Measurements from ENCODE around the gene PURA.
A peak's percentile ranks its signal among the peaks of the same experiment; 100 is the strongest.

Gene PURA

DNA sequence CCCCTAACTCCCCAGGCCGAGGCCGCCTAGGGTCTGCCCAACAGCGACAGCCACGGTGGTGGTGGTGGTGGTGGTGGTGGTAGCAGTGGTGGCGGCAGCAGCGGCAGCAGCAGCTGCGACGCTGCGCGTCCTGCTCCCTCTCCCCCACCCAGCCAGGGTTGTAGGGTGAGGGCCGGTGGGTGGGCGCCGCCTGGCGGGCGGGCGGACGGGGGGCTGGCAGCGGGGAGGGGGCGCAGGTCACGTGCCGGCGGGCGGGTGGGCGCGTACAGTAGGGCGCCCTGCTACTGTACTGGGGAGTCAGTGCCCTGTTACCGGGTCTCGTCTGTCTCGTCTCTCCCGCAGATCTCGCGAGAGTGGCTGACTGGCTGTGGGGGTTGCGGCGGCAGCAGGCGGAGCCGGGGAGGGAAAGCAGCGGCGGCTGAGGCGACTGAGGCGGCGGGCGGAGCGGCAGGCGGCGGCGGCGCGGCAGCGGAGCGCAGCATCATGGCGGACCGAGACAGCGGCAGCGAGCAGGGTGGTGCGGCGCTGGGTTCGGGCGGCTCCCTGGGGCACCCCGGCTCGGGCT, at the start of gene PURA:
TSS of gene PURA (plus strand) at position 411 of the 565 bp plus-strand sequence. CDS start at position 484, 73 bp downstream.
- peaks cover 64% of the 10 kb centered on the region for H3K4me1 Mint-ChIP-seq
- DNase-seq: peak; percentile 97 to 98
- peak within 1 kb of the TSS; percentile 86 to 91 for H3K4me3 Mint-ChIP-seq
- peak within 1 kb of the TSS; percentile 96 to 97 for H3K27ac Mint-ChIP-seq
- no peaks in the 10 kb centered on the region for H3K9me3 Mint-ChIP-seq
- peak; percentile 90 for ATAC-seq
- peaks cover 17% of the 10 kb centered on the region for H3K27me3 Mint-ChIP-seq

DNA sequence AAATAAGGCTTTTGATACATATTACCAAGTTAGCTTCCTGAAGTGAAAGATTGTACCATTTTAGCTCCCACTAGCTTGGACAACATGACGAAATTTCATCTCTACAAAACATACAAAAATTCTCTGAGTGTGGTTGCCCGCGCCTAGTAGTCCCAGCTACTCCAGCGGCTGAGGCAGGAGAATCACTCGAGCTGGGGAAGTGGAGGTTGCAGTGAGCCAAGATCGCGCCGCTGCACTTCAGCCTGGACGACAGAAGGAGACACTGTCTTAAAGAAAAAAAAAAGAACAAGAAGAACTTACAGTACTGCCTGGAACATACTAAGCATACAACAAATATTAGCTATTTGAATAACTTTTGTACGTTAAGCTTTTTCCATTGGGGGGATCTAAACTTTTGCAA, 41.1 kb upstream of the PURA start:
- Mint-ChIP-seq H3K9me3 (no peaks in the 10 kb centered on the region), H3K4me3 (no peak overlapping the region), H3K27me3 (peaks cover 17% of the 10 kb centered on the region), H3K27ac (no peak overlapping the region), H3K4me1 (peaks cover 5% of the 10 kb centered on the region)
- DNase-seq (no peak), ATAC-seq (no peak)

DNA sequence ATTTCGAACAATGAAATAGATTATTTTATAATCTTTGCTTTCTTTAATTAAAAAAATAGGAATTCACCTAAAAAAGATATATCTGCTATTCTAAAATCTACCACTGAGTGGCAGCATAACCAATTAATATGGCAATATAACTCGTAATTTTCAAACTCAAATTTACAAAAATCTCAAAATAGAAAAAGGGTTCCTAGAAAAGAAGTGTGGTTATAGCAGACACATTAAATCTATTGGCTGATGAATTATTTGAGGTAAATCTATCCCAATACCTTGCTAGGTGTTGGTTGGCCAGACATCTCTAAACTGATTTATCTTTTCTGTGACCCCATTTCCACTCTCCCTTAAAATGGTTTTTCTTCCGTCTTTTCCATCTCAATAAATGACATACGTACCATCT, 40.6 kb upstream of the PURA start:
- DNase-seq (no peak), ATAC-seq (no peak)
- Mint-ChIP-seq H3K27me3 (peaks cover 12% of the 10 kb centered on the region), H3K4me1 (peaks cover 5% of the 10 kb centered on the region), H3K9me3 (no peaks in the 10 kb centered on the region), H3K4me3 (no peak overlapping the region), H3K27ac (no peak overlapping the region)

DNA sequence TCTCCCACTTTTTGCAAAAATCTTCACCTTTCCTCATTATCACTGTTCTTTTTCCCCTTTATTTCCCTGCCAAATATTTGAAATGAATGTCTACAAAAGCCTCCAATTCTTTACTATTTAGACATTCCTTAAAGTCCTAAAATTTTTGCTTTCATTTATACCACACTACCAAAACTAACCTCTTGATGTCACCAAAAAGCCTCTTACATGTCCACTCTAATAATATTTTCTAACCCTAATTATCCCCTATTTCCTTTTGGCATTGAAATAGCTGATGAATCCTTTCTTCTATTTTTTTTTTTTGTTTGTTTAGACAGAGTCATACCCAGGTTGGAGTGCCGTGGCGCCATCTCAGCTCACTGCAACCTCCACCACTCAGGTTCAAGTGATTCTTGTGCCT, 38.5 kb upstream of the PURA start:
- ATAC-seq (no peak), DNase-seq (no peak)
- H3K27ac Mint-ChIP-seq: no peak overlapping the region
- H3K4me3 Mint-ChIP-seq: no peak overlapping the region
- H3K9me3 Mint-ChIP-seq: no peaks in the 10 kb centered on the region
- H3K27me3 Mint-ChIP-seq: peaks cover 10% of the 10 kb centered on the region
- H3K4me1 Mint-ChIP-seq: peaks cover 5% of the 10 kb centered on the region

DNA sequence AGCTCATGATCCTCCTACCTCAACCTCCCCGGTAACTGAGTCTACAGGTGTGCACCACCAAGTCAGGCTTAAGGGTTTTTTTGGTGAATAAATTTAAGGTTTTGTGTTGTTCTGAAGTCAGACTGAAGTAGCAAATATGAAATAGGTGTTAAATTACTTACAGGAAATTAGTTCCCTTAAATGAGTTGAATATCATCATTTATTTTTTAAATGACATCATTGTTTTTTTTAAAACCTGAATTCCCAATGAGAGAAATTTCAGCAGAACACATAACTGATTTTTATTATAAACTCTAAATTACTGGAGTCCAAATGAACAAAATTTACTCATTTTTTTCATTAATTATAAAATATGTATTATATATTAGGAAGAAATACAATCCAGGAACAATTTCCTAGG, 37.8 kb upstream of the PURA start:
- no peaks in the 10 kb centered on the region for H3K9me3 Mint-ChIP-seq
- H3K4me1 Mint-ChIP-seq: peaks cover 5% of the 10 kb centered on the region
- no peak overlapping the region for H3K4me3 Mint-ChIP-seq
- ATAC-seq (no peak), DNase-seq (no peak)
- H3K27me3 Mint-ChIP-seq: peaks cover 10% of the 10 kb centered on the region
- no peak overlapping the region for H3K27ac Mint-ChIP-seq

DNA sequence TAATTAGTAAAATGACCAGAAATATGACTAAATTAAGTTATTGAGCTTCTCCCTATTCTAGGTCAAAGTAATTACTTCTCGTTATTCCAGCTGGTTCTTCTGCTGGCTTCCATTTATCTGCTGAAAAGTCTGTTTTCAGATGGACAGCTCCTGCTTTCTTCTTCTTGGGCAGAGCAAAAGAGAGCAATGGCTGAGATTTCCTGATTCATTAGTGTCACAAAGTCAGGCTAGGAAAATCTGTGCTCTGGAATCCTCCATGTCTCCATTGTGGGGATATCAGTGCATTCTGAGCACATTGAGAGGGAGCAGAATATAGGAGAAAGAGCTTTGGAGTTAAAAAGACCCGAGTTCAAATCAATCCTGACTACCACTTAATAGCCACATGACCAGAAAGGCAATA, 37.1 kb upstream of the PURA start:
- no peak overlapping the region for H3K4me3 Mint-ChIP-seq
- no peak for ATAC-seq
- no peak for DNase-seq
- H3K9me3 Mint-ChIP-seq: no peaks in the 10 kb centered on the region
- no peak overlapping the region for H3K27ac Mint-ChIP-seq
- H3K4me1 Mint-ChIP-seq: peaks cover 5% of the 10 kb centered on the region
- H3K27me3 Mint-ChIP-seq: peaks cover 10% of the 10 kb centered on the region

DNA sequence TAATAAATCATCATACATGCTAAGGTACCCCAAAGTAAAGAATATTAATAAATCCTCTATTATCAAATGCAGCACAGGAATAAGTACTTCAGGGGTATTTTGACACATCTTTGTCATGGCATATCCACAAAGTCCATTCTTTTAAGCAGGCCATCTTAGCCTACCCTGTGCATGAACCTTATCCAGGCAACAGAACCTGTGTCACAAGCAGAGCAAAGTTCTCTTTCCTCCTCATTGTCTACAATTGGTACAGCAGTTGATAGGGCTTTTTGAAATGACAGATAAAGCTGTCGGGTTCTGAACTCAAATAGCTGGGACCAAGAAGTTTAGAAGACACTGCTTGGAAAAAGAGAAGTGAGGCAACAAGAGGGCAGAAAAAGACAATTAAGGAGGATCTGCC, 30.8 kb upstream of the PURA start:
- ATAC-seq (no peak), DNase-seq (no peak)
- Mint-ChIP-seq H3K27ac (no peak overlapping the region), H3K4me1 (no peaks in the 10 kb centered on the region), H3K9me3 (no peaks in the 10 kb centered on the region), H3K4me3 (no peak overlapping the region), H3K27me3 (peaks cover 36% of the 10 kb centered on the region)

DNA sequence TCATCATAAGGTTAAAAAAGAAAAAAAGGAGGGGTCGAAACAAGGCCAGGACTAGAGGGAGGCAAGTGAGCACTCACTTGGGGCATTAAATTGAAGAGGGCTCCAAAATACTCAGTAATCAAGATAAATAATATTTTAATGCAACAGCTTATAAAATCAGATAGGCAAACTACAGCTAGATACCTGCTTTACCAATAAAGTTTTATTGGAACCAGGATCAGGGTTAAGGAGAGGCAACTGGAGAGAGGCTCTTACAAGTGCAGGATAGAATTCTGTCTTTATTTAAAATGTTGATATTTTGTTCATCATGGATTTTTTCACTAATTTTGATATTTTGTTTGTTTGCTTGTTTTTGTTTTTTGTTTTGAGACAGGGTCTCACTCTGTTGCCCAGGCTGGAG, 30.3 kb upstream of the PURA start:
- no peak for ATAC-seq
- H3K4me3 Mint-ChIP-seq: no peak overlapping the region
- DNase-seq: no peak
- H3K9me3 Mint-ChIP-seq: no peaks in the 10 kb centered on the region
- H3K27me3 Mint-ChIP-seq: peaks cover 36% of the 10 kb centered on the region
- H3K27ac Mint-ChIP-seq: no peak overlapping the region
- H3K4me1 Mint-ChIP-seq: no peaks in the 10 kb centered on the region

DNA sequence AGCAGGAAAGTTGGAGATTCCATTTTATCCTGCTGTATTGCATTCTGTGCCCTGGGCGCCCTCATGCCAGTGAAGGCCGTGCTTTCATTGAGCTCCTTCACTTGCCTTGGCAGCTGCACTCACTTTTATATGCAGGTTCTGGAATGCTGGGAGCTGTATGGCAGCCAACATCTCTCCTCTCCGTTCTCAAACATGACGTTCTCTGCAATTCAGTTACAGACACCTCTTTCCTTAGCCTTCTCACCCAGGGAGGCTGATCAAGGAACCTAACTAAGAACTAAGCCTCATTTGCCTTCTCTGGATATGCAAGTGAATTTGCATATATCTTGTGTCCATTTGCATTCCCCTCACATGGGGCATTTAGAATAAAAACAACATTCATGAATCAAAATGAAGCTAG, 29.4 kb upstream of the PURA start:
- no peaks in the 10 kb centered on the region for H3K4me1 Mint-ChIP-seq
- no peak overlapping the region for H3K27ac Mint-ChIP-seq
- H3K27me3 Mint-ChIP-seq: peaks cover 36% of the 10 kb centered on the region
- ATAC-seq (no peak), DNase-seq (no peak)
- peaks cover 6 to 7% of the 10 kb centered on the region in 2 donors for H3K9me3 Mint-ChIP-seq
- no peak overlapping the region for H3K4me3 Mint-ChIP-seq

DNA sequence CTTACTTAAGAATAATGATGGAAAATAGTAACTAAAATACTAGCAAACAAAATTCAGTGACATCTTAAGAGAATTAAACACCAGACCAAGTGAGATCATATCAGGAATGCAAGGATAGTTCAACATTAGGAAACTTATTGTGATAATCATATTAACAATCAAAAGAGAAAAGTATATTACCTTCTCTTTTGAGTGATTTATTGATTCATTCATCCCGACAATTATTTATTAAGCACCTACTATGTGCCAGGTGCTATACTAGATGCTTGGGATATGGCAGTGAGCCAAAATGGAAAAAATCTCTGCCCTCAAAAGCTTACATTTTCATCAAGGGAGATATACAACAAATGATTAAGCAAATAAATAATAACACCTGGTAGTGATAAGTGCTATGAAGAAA, 23.7 kb upstream of the PURA start:
- H3K27me3 Mint-ChIP-seq: peaks cover 17% of the 10 kb centered on the region
- H3K9me3 Mint-ChIP-seq: peaks cover 21 to 28% of the 10 kb centered on the region in 2 donors
- no peak overlapping the region for H3K4me3 Mint-ChIP-seq
- H3K27ac Mint-ChIP-seq: no peak overlapping the region
- no peaks in the 10 kb centered on the region for H3K4me1 Mint-ChIP-seq
- no peak for DNase-seq
- no peak for ATAC-seq

DNA sequence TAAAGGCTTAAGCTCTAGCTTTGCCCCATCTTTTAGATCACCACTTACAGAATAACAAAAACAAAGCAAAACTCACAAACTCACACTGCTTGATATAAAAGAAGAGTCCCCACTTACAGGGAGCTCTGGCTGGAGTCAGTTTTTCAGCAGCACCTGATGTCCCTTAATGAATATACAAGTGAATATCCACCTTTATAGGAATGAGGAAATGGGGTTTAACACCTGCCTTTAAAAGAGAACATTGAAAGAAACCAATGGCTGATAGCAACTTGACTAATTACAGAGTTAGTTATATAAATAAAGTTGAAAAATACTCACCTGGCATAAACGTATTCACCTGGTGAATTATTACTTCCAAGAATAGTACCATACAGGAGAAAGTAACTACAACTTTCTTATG, 20.7 kb upstream of the PURA start:
- Mint-ChIP-seq H3K27me3 (peaks cover 13% of the 10 kb centered on the region), H3K4me3 (no peak overlapping the region), H3K27ac (no peak overlapping the region), H3K9me3 (peaks cover 21 to 28% of the 10 kb centered on the region in 2 donors), H3K4me1 (no peaks in the 10 kb centered on the region)
- ATAC-seq: no peak
- no peak for DNase-seq

DNA sequence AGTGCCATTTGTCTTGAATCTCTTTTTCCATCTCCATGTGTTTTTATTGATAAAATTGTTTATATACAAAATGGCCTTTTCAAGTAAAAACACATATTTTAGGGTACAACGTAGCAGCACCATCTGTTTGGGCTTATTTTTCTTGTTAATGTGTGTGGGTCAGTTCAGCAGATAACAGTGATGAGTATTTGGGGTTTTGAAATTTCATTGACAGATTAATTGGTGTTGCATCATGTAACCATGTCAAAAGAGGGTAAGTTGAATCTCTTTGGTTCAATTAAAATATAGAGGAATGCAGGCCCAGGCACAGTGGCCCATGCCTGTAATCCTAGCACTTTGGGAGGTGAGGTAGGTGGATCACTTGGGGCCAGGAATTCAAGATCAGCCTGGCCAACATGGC, 20.0 kb upstream of the PURA start:
- peaks cover 13% of the 10 kb centered on the region for H3K27me3 Mint-ChIP-seq
- ATAC-seq (no peak), DNase-seq (no peak)
- H3K4me1 Mint-ChIP-seq: no peaks in the 10 kb centered on the region
- H3K9me3 Mint-ChIP-seq: peaks cover 21 to 28% of the 10 kb centered on the region in 2 donors
- no peak overlapping the region for H3K27ac Mint-ChIP-seq
- no peak overlapping the region for H3K4me3 Mint-ChIP-seq

DNA sequence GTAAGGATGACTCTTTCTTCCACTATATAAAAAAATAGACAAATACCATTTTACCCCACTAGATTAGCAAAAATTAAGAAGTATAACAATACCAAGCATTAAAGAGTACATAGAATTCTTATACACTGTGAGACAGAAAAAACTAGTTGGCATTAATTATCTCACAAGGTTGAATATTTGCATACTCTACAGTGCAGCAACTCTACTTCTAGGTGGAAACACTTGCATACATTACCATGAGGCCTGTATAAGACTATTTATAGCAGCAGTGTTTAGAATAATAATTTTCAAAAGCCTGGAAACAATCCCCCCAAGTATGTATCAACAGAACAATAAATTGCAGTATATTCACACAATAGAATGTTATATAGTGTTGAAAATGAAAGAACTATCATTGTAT, 19.0 kb upstream of the PURA start:
- no peak for ATAC-seq
- H3K9me3 Mint-ChIP-seq: peaks cover 12 to 20% of the 10 kb centered on the region in 2 donors
- no peak overlapping the region for H3K4me3 Mint-ChIP-seq
- peaks cover 18% of the 10 kb centered on the region for H3K27me3 Mint-ChIP-seq
- DNase-seq: no peak
- peak overlapping the region in 1 of 2 donors; percentile 22 for H3K27ac Mint-ChIP-seq
- no peaks in the 10 kb centered on the region for H3K4me1 Mint-ChIP-seq

DNA sequence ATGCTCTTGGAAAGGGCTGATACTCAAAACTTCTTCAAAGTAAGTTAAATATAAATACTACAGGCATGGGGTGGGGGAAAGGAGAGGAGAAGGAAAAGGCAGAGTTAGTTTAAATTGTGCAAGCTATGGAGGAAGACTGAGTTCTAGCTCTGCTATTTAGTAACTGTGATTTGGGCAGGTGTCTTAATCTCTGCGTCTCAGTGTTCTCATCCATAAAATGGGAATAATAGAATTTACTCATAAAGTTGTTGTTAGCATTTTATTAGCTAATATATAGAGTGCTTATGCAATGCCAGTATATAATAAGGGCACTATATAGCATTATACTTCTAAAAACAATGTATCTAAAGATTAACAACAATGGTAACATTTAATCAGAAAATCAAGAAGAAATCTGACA, 12.7 kb upstream of the PURA start:
- H3K27ac Mint-ChIP-seq: no peak overlapping the region
- peaks cover 20% of the 10 kb centered on the region for H3K27me3 Mint-ChIP-seq
- peaks cover 4% of the 10 kb centered on the region for H3K4me1 Mint-ChIP-seq
- no peak for DNase-seq
- no peak for ATAC-seq
- no peak overlapping the region for H3K4me3 Mint-ChIP-seq
- no peaks in the 10 kb centered on the region for H3K9me3 Mint-ChIP-seq

DNA sequence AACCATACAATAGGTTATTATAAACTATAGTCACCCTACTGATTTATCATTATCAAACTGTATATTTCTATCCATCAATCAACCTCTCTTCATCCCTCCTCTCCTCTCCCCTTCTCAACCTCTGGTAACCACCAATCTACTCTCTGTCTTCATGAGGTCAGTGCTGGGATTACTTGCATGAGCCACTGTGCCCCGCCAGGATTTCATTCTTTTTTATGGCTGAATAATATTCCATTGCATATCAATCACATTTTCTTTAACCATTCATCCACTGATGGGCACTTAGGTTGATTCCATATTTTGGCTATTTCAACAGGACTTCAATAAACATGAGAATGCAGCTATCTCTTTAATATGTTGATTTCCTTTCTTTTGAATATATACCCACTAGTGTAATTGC, 10.8 kb upstream of the PURA start:
- peaks cover 20% of the 10 kb centered on the region for H3K27me3 Mint-ChIP-seq
- H3K9me3 Mint-ChIP-seq: no peaks in the 10 kb centered on the region

DNA sequence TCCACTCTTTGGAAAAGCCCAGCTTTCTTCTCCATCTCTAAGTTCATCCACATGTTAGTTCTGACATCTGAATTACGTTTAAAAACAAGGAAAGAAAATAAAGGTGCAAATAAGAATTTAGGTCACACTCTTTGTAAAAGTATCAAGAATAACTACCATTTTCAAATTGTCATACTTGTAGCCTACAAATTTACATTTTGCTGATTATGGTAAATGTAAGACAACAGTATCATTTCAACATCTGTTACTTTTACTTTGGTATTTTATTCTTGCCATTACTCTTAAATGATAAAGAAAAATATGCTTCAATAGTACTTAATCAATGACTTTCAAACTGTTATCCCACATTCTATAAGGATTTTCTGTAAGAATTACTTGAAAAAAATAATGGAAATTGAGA, 9.8 kb upstream of the PURA start:
- DNase-seq (no peak), ATAC-seq (no peak)
- Mint-ChIP-seq H3K27me3 (peaks cover 20% of the 10 kb centered on the region), H3K4me3 (no peak overlapping the region), H3K27ac (no peak overlapping the region), H3K9me3 (no peaks in the 10 kb centered on the region), H3K4me1 (peaks cover 20% of the 10 kb centered on the region)

More for the DNA sequence above, 10.8 kb upstream of the PURA start:
- H3K4me3 Mint-ChIP-seq: no peak overlapping the region
- no peak for ATAC-seq
- no peak overlapping the region for H3K27ac Mint-ChIP-seq
- DNase-seq: no peak
- H3K4me1 Mint-ChIP-seq: peaks cover 16% of the 10 kb centered on the region

DNA sequence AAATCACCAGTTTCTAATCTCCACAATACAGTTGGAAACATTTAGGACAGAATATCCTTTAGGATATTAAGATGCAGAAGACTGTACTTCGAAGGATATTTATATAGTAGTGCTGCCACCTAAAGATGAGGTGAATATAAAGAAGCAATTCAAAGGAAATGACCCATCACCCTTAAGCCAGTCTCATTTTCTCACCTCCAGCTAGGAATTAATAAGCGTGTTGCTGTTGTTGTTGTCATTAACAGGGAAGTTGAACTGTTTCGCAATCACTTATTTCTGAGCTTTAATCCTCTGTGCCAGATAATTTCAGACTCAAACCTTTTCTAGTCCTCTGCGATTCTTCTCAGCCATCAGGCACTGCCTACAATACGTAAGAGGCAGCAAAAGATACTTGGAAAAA, 7.8 kb upstream of the PURA start:
- no peak for ATAC-seq
- H3K9me3 Mint-ChIP-seq: no peaks in the 10 kb centered on the region
- no peak overlapping the region for H3K27ac Mint-ChIP-seq
- peaks cover 8% of the 10 kb centered on the region for H3K27me3 Mint-ChIP-seq
- DNase-seq: no peak
- peak overlapping the region in 1 of 2 donors; percentile 92 for H3K4me3 Mint-ChIP-seq
- peaks cover 29% of the 10 kb centered on the region for H3K4me1 Mint-ChIP-seq
